RPMI8226 (cell line): ENCODE measurements around the gene ADORA3.
"Not testable (repeated sequence)": the region's sequence is repeated elsewhere in the genome, so short reads cannot be mapped to it uniquely, and the experiment has no call there.

Source experiments
- DNase-seq: peaks from one replicate; pipeline ENCODE4 v3.0.0-alpha.2; 2015

The ADORA3 gene

GRCh38 chr1:111503585-111504060, at the start of gene ADORA3, which contains the start of gene TMIGD3:
TSS of gene ADORA3 (minus strand) at chr1:111503633. CDS start at chr1:111503354, 279 bp downstream.
TSS of gene TMIGD3 (minus strand) at chr1:111503633. CDS start at chr1:111503354, 279 bp downstream.
- peak; percentile 69 for DNase-seq

DNA sequence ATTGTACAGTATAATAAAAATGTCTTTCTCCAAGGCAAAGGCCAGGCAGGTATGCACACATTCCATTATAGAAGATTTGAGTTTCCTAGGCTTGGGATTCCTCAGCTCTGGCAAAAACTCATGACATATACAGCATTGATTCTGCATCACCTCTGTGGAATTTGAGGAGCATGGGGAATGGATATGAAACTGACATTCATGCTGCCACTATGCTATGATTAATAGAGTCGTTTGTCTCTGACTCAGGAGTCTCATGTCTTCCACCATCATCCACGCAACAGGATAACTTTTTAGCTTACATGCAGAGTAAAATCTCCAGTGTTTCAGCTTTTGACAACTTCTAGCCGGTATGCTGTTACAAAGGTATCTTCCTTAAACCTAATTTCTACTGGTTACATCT, 49.8 kb upstream of the ADORA3 start:
- DNase-seq = no peak

- DNase-seq = no peak
Observed at GRCh38 chr1:111552587-111552986, 49.2 kb upstream of the ADORA3 start.

GRCh38 chr1:111551623-111552411, 48.4 kb upstream of the ADORA3 start:
- DNase-seq = no peak

DNA sequence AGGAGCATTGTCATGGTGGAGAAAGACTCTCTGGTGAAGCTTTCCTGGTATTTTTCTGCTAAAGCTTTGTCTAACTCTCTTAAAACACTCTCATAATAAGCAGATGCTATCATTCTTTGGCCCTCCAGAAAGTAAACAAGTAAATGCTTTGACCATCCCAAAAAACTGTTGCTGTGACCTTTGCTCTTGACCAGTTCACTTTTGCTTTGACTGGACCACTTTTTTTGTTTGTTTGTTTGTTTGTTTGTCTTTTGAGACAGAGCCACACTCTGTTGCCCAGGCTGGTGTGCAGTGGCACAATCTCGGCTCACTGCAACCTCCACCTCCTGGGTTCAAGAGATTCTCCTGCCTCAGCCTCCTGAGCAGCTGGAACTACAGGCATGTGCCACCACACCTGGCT, 44.4 kb upstream of the ADORA3 start:
- not testable (repeated sequence) for DNase-seq

- no peak for DNase-seq
Observed at GRCh38 chr1:111542187-111542586, 38.8 kb upstream of the ADORA3 start.

DNA sequence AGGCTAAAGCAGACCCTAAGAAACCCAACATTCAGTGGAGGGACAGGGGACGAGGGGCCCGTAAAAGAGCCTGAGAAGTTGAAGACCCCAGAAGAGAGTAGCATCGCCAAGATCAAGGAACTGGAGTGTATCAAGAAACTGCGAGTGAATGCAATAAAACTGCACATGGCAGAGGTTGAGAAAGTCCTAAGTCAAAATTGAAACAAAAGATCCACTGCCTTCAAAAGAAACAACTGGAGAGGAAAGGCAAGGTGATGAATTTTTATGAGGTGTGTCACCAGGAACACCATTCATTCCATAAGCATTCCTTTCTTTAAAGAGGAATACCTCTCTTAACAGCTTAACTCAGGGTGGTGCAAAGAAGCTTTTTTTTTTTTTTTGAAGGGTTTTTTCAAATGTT, 38.3 kb upstream of the ADORA3 start:
- no peak for DNase-seq

DNA sequence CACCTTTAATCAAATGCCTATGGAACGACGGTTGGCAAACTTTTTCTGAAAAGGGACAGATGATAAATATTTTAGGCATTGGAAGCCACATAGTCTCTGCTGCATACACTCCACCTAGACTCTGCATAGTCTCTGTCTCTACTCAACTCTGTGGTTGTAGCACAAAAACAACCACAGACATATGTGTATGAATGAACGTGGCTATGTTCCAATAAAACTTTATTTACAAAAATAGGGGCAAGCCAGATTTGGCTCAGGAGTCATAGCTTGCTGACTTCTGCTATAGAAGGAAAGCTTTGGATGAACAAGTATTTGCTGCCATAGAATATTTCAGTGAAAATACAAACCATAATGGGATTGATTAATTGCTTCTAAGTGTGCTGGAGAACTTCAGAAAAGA, 37.5 kb upstream of the ADORA3 start:
- DNase-seq = no peak

GRCh38 chr1:111538343-111539025, 35.1 kb upstream of the ADORA3 start:
- DNase-seq = no peak

GRCh38 chr1:111535256-111536191, 32.1 kb upstream of the ADORA3 start:
- DNase-seq = no peak

DNA sequence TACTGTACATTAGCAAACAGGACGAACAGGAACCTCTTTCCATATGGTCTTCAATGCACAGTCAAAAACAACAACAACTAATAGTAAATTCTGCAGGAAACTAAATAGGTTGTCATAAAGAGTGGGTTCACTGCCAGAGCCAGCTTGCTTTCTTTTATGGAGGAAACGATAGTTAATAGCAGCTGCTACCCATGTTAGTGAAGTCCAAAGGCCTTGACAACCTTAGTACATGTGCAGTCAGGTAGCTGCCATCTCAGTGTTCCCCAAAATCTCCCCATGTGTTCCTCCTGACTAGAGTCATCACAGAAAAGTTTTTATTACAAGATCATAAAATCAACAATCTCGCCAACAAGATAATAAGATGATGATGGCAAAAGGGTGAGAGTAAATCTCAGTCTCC, 16.6 kb upstream of the ADORA3 start:
- no peak for DNase-seq

- DNase-seq = no peak
Observed at GRCh38 chr1:111517469-111518225, 14.2 kb upstream of the ADORA3 start.

- DNase-seq = peak; percentile 33
Observed at GRCh38 chr1:111516005-111516535, 12.6 kb upstream of the ADORA3 start.

DNA sequence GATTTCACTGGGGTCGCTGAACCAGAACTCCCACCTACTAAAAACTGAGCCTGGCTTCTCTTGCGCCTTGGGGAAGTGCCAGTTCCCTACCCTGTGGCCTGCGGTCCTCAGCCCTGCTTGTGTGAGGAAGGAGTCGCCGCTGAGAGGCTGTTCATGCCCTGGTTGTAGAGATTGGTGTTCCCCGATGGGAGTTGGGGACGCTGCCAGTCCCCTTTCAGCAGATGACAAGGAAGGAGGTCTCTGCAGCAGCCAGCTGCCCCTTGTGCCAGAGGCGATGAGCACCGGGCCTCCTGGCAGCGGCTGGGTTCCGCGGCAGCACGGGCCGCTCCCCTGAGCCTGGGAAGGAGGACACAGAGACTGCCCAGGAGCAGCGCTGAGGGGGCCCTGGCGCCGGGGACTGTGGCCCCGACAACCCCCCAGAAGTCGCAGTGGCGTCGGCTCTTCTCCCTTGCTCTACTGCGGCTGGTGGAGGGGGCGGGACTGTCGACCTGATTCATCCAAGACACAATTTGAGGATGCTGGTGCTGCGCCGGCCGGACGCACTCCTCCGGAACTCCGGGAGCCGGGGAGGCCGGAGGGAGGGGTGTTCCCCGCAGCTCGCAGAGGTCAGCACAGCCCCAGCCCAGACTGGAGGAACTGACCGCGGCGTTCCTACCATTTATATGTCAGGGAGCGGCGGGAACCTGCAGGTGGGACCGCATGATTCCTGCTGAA, 12.0 kb upstream of the ADORA3 start:
- no peak for DNase-seq

- DNase-seq = no peak
Observed at GRCh38 chr1:111513410-111514020, 10.1 kb upstream of the ADORA3 start.

DNA sequence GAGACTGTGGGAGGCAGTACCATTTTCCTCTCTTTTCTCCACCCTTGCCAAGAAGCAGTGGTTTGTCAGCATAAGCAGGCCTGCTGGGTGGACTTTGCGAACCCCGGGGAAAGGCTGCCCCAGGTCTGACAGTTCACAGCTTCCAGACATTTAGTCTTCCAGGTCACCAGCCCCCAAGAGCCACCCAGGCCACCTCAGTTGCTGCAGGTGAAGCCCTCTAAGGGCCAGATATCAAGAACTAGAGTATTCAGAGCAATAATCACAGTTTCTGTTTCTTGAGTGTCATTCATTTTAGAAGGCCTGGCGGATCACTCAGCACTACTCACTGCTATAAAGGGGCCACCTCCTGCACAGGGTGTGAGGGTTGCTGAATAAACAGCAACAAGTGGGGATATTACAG, 9.5 kb upstream of the ADORA3 start:
- DNase-seq = no peak

DNA sequence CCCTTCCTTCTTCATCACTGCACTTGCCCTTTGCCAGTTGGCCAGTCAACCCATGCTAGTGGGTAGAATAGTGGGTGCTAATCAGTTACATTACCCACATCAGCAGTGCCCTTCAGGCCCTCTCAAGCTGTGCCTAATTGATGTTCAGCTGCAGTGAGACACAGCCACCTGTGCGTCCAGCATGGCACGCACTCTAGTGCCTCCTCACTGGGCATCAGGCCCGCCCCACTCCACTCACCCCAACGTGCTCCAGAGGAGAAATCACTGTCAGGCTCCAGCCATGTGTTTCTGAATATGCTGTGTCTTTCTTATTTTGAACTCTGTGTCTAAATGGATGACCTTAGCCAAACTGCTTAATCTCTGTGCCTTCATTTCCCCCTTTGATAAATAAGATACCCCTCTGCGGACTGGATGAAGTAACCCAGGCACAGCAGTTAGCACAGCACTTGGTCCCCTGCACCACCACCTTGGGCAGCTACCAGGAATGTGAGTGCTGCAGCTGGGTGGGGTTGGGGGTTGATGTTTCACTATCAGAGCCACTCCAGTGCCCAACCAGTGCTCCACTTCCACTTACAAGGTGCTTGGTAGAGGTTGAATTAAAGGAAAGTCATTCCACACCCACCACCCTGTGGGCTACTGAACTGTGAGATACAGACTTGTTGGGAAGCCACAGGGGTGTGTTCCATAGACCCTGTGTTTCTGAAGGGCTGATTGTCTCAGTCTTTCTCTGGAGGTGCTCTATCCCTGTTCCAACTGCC, 8.9 kb upstream of the ADORA3 start:
- DNase-seq = no peak

DNA sequence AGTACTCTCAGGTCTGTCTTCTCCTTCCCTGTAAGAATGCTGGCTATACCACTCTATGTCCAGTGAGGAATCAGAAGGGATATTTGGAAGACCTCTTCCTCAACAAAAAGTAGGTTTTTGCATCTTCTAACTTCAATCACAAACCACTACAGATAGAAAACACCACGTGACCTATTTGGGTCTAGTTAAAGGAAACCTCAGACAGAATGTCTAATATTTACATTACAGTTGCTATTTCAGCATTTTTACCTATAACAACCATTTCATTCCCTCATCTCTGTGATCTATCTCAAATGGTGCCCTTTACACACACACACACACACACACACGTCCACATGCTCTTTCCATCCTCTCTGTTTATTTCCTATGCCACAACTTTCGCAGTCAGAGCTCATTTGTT, 7.9 kb upstream of the ADORA3 start:
- no peak for DNase-seq

DNA sequence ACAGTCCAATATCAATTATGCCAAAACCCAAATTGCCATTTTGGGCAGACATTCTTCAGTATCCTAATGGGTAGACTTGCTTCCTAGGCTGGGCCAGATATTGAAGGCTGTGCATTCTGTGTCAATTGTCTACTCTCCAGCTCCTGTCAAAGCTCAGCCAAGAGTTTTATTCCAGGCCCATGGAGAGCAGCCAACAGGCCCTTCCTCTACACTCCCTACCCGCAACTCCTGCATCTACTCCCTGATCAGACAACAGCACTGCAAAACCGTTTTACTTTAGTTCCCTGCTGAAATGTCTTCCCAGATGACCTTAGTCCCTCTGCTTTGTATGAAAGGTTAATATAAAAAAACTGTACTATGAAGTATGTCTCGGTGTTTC, 6.6 kb upstream of the ADORA3 start:
- no peak for DNase-seq
